Hematopoietic multipotent progenitor cell (in vitro differentiated cells): ENCODE data around the gene GPC6. TPM values are rescaled to one million over a fixed set of nuclear protein-coding genes. Genes with fewer than 3 reads are reported as not detected.

Experiments used
- DNase-seq, 3 donors: peaks; one replicate each; pipeline ENCODE4 v3.0.0-alpha.2; 2011 to 2015; ENCODE audit warnings: low read depth in 2 of 3, low spot score in 2 of 3
- total RNA-seq: library from RNA; depleted of rRNA; stranded (reverse); fragments of >200 nt; gene quantifications from one replicate; pipeline ENCODE4 v1.2.3, GENCODE V29; 2012

Gene GPC6
- total RNA-seq, 1 donor, result 0.54 TPM

DNA sequence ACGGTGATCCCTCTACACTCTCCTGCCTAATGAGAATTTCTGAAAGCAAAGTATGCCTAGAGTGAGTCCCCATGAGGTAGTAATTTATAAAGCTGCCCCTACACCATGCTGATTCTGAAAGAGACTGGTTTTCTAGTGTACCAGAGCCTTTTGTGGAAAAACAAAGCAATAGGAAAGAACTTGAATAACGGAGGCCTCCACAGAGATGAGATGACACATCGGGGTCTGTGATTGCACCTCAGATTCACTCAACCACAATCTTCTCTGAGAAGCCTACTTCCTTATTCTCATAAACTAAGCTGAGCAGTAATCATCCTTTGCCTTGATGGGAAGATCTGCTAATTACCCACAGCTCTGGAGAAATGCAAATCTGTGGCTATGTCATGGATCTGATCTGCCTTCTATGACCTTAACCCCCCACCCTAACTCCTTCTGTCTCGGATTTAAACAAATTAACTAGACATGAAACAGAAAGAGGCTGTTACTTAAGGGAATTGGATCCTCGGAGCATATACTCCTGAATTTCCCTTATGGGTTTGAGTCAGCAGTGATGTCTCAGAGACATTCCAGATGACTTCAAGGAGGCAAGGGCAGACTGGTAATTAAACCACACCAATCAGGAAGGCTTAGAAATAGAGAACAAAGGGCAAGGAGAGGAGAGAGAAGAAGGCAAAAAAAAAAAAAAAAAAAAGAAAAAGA is 1124.8 kb downstream of the GPC6 start:
- peak in 1 of 3 donors; percentile 28 for DNase-seq

DNA sequence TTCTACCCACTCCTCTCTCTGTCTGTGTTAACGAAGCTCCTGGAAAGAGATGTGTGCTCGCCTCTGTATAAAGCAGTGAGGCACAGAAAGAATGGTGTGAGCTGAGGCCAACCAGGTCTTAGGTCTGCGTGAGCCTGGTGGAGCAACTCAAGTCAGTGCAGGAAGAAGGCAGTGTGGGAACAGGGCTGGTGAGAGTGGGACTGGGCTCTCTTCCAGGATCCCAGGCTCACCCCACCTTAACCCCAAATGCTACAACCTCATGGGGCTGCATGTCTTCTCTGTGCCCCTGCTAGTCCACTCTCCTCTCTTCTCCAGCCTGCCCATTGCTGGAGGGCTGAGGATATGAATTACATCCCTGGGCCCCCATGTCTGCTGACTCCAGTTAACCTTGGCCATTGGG is 1125.5 kb downstream of the GPC6 start:
- DNase-seq, result no peak

DNA sequence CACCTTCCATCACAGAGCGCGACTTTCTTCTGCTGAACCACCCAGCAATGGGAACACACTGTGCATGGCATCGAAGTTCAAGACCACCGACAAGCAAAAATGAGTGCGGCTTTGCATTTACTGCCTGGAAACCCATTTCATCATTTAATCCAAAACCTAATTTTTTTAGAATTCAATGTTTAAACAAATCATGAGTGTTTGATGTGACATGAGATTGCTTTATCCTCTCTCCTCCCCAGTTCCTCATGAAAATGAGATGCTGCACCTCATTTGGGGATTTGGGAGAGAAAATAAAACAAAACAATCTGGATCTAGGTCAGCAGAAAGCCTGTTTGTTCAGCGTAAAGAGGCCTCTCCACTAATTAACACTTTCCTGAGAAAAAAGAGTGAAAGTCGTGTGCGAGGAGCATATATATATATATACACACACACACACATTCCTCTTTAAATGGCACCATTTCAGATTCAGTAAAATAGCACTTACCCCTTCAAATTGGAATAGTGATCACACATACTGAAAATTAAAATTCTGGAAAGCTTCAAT is 1126.6 kb downstream of the GPC6 start:
- DNase-seq, result no peak

DNA sequence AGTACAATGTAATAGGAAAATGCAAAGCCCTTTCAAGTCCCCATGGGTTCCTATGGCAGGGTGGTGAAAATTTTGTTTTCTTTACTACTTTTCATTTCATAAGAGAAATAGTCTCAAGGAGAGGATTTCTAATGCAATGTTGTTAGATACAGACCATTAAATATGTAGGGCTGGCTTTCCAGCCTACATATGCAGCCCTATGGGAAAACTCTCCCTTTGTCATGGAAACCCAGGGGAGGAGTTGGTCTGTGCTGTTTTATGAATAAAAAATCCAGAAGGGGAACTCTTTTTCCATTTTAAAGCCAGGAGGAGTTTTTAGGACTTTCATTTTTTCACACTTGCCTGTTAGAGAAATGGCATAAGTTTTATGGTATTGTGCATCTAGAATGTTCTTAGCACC is 1133.3 kb downstream of the GPC6 start:
- no peak for DNase-seq

DNA sequence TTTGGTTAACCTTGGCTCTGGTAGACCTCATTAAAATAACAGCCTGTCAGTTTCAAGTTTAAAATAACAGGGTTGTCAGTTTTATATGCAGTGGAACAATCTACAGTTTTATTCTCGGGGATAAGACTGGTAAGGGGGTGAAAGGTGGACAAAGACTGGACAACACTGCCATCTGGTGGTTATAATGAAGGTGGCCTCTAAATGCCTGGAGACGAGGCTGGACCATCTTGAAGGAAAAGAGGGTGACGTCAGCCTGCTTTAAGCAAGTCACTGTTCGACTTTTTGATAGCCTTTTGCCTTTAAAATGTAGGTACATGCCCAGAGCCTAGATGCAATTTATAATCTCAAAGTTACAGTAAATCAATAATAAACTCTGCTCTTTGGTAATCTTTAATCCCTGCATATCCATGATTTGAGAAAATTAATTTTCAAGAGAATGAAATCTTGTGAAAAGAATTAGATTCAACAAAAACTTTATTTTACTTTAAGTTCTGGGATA is 1135.9 kb downstream of the GPC6 start:
- peak; percentile 50 to 91 (median 78) for DNase-seq

DNA sequence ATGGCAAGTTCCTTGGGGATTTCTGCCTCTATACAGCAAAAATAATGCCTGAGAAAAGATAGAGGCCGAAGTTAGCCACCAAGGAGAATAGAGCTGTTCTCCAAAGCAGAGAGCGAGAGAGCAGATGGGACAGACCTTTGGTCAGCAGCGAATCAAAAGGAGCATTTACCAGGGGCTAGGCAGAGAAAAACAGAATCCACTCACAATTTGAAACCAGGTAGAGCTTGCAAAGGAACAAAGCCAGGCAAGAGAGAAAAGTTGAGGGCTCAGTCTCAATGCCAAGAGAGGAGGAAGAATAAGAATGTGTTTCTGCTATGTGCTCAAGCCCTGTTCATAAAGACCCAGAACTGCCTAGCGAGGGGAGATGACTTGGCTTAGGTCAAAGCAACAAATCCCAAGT is 1140.1 kb downstream of the GPC6 start:
- no peak for DNase-seq

DNA sequence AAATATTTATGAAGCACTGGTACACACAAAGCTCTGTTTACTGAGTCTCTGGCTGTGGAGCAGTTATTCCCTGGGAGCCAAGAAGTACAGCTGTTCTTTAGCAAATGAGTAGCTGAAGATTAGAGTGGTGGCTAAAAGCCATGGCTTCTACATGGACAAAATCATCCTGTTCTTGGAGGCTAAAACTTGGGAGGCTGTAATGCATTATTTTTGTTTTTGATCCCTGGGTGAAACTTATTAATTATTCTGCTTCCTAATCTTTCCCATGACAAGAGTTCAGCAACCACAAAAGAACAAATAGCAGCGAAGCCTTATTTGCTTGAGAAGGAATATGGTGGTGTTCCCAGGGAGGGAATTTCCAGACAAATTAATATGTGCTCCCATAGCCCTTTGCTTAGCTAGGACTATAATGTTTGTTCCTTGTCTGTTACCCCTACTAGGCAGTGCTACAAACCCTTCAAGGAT is 1143.4 kb downstream of the GPC6 start:
- DNase-seq, result no peak

DNA sequence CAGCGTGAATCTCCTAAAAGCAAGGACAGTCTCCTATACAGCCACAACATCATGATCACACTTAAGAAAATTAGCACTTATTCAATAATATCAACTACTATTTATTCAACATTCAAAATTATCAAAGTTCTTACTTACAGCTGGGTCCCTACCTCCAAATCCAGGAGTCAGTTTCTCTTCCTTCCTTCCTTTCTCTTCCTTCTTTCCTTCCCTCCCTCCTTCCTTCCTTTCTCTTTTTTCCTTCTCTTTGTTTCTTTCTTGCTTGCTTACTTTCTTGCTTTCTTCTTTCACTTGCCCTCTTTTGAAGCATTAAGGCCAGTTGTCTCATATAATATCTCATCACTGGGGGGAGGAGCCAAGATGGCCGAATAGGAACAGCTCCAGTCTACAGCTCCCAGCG is 1145.2 kb downstream of the GPC6 start:
- no peak for DNase-seq

DNA sequence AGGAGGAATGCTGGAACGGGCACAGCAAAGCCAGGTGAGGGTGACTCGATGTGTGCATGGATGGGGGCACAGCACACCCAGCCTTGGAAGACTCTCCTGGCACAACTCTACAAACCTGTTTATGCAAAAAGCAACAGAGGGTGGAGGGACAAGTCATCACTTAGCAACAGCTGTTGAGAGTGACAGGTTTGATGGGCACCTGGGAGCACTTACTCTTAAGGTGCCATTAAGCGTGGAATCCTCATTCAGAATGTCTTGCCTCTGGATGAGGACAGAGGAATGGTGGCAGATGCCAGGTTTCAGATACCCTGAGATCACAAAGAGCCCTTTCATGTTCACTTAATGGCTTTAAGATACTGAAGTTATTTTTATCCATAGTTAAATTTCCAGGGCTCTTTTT is 1155.9 kb downstream of the GPC6 start:
- DNase-seq, result no peak

DNA sequence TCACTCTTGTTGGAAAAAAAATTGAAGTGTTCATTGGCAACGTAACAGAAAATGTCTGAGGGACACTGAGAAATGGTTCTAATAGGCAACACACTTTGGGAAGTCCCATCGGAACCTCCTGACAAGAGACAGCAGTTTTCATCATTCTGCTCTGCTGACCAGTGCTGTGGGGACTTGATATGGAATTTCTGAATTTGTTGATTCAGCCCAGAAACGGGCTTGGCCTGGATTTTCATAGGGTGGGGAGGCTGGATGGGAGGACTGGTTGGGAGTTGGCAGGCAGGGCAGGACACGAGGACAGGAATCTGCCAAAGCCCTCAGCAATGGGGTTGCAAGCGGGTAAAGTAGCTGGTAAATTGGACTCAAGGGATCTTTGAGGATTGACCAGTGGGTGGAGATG is 1156.4 kb downstream of the GPC6 start:
- DNase-seq, result no peak

DNA sequence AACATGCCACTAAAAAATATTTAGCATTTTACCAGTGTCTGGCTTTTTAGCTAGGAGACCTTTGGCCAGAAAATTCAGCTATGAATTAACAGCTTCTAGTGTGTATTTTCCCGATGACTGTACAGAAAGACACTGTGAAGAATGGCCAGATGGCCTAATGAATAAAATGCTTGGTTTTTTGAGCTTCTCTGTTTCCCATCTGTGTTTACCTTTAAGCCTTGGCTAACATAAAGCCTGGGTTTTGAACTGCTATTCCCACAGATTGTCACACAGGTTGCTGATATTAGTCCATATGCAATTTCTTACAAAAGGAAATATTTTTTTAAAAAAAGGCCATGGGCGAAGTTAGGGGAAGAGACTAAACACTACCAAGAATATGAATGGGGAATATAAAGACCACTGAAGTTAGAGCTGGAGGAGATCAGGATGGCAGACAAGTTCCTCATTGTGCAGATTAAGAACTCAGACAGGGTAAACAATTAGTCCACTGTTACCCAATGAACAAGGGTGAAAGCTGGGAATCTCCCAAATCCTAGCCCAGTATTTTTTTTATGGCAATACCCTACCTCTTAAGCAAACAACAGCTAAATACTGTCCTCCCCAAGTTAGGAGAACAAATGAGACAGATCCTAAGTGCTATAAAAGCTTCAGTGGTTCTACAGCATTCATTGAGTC is 1157.8 kb downstream of the GPC6 start:
- no peak for DNase-seq

DNA sequence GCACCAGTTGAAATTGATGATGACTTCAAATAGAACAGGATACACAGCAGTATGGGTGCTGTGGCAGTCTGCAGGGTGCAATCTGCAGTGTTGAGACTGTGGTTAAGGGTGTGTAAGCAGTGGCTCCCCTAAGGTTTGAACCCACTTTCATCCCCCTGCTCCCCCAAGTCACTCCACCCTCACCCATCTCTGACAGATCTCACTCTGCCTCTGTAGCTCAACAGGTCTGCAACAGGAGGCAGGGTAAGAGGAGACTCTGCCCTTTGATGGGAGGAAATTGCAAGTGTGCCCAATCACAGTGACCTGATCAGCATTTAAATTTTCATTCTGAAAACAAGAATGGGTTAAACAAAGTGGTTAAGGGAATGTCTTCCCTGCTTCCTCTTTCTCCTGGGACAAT is 1160.4 kb downstream of the GPC6 start:
- no peak for DNase-seq

DNA sequence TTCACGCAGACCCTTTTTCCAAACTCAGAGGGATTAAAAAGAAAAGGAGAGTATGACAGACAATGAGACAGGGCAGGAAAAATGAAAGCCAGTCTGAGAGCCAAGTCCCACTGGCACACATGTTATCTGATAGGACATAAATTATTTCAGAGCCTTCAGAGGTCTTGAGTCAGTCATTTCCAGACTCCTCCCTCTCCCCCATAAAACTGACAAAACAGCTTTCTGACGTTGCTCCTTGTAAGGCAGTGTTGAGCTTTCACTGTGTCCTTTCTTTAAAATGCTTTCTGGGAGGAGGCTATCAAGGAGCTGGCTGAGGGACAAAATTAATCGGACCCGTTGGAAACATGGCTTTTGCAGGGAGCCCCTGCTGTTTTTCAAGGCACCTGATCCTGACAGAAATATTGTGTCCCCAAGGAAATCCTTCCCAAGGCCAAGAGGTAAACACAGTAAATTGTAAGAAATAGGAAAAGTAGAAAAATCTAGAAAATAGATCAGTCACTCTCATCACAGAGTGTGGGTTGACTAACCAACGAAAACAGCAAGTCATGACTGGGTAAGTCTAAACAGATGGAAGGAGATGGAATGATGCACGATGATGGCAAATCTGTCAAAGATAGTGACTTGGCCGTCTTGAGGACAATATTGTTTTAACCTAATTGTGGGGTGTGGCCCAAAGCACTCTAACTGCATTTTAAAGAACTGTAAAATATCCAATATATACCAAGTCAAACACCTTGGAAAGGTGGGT is 1163.2 kb downstream of the GPC6 start:
- DNase-seq, result no peak

DNA sequence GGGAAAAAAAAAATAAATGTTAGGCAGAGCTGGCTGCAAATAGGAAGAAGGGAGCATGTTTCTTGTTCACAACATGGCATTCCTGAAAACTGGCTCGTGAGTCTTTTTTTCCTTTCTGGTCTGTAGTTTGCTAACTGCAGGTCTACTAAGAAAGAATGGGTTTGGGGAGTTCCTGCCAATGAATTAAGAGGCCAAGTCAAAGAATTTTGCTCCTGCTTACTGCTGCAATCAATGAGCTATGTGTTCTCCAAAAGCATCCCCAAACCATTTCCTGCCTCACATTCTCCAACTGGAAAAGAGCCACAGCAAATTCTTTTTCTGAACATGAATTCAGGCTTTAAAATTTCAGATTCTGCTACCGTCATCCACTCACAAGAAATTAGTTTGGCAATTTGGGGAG is 1164.3 kb downstream of the GPC6 start:
- DNase-seq, result no peak

DNA sequence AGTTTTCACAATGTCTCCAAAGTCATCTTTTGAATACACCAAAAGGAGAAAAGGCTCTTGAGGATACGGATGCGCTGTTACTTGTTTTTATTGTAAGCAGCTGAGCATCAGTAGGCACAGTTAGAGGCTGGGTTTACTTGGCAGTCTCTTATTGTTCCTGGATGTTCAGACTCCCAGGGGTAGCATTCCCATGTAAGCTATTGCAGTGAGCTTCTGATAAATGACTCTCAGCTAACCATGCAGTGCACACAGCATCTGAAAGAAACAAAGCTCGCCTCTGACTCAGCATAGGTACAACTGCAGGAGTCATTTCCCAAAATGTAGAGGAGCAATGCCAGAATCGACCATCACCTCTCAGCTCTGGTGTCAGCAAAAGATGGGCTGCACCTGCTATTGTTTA is 1168.1 kb downstream of the GPC6 start:
- no peak for DNase-seq

DNA sequence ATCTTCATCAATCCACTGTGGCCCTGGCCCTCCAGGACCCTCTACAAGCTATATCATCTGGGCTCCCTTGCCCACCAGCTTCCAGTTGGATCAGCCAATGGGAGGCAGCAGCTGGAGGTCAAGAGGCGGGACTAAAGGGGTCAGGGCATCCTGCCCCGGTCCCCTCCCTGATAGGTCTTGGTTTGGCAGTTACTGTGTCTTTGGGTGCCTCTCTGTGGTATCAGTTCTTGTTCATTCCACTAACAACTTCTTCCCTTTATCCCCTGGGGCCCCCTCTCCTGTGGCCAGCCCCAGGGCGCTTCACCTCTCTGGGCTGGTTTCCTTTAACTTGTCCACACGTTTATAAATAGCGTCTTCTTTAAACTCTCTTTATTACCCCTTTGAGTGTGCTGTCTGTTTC is 1169.3 kb downstream of the GPC6 start:
- no peak for DNase-seq

DNA sequence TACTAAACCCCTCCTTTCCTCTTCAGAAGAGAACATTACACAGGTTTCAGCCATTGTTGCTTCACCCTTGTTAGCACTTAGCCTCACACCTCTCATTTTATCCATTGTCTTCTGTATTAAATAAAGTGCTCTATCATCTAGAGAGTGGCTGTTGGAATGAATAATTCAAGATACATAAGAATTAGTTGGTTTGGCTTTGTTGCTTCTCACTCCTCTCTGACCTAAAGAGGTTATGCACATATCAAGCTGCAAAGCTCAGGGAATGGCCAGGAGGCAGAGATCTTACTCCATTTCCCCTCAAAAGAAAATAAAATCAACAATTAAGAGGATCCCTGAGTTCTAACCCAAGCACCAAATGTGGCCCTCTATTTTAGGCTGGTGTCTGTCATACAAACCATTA is 1173.2 kb downstream of the GPC6 start:
- DNase-seq, result no peak

DNA sequence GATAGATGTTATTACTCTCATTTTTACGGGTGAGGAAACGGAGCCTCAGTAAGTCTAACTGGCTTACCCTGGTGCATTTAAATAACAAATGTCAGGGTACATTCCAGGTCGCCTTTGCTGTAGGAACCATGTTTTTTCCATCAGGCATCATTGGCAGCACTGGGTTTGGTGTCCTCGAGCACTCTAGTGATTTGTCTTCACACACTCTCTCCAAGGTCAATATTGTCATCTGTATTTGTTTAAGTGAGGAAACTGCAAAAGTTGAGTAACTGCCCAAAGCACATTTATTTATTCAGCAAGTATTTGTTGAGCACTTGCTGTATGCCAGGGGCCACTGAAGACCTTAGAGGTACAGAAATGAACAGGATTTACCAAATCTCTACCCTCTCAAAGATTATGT is 1174.3 kb downstream of the GPC6 start:
- no peak for DNase-seq

DNA sequence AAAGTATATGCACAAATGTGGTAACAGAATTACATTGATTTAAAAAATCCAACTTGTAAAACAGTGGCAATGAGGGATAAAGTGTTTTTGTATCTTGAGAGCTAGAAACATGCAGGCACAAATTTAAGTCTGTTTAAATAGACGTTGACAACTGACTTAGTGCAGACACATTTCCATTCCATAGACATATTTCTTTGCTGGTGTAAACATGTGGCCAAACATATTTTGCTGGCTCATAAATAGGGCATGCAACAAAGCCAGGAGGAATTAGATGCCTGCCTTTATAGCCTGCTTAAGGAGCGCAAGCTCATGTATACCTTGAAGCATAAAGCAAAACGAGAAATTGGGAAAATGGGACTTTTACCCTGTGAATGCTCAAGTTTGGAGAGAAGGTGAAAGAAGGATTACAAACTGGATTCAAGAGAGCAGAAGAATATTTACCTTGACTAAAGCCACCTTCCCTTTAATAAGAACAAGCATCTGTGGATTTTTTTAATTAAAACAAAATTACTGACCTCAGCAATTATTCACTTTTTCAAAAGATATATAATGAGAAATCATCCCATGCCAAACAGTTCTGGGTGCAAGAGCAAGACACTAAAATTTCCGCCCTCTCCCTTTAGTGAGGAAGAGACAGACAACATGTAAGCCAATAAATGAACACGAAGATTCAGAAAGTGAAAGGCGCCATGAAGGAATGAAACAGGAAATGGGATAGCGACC is 1181.9 kb downstream of the GPC6 start:
- DNase-seq, result no peak

DNA sequence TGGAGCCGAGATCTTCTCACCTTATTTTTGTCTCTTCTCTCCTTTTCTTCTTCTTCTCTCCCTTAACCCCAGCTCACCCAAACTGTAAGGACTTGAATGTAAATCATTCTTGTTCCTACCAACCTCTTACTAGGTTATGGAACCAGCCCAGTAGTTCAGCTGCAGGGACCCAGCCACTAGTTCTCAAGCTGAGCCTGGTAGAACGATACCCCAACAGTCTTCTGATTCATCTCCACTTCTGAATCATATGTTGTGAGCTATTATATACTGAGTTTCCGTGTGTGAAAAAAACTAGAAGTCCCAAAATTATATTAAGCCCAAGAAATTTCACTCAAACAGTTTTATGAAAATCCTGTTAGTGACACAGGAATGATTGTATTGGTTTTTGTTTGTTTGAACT is 1185.1 kb downstream of the GPC6 start:
- DNase-seq, result no peak
